ENCODE measurements around the gene OPRD1. TPM values are rescaled to one million over a fixed set of nuclear protein-coding genes. Genes with fewer than 3 reads are reported as not detected.

The OPRD1 gene
- total RNA-seq, 1 experiment from 2014 or later: not detected

GRCh38 chr1:28864695-28865094 lies 52.7 kb downstream of the OPRD1 start:
- TF ChIP-seq CTCF (conservative IDR thresholded peaks at IDR 0.05) (no peak), EZH2 (IDR thresholded peaks at IDR 0.05; ENCODE audit: low read depth) (no peak)
- H3K4me2 ChIP-seq: no peak overlapping the region
- intact Hi-C loops (cut with micrococcal nuclease; ENCODE audit: unreplicated experiment): no loop called here
- H3K27me3 ChIP-seq (ENCODE audit: insufficient read depth, low read depth): peaks cover 29% of the 10 kb centered on the region; the same call in 1 of the 2 replicates
- H3K4me3 ChIP-seq: no peak overlapping the region
- no peaks in the 10 kb centered on the region for H3K79me2 ChIP-seq (ENCODE audit: low read depth)
- H2AFZ ChIP-seq: no peak overlapping the region
- no peaks in the 10 kb centered on the region for H3K9me2 ChIP-seq (ENCODE audit: insufficient read depth)
- DNase-seq: no peak
- BruUV-seq (replicated peaks): no TSS peak
- no peaks in the 10 kb centered on the region for H3F3A ChIP-seq (ENCODE audit: insufficient read depth, low read depth)
- ChIA-PET POLR2A (ENCODE audit: unreplicated experiment) (no interaction called here), CTCF (no interaction called here)
- no peaks in the 10 kb centered on the region for H3K9me3 ChIP-seq (ENCODE audit: insufficient read depth, low read depth)
- no peaks in the 10 kb centered on the region for H4K20me1 ChIP-seq (ENCODE audit: insufficient read depth)
- H3K4me1 ChIP-seq (replicated peaks; ENCODE audit: insufficient read depth): no peaks in the 10 kb centered on the region
- no peaks in the 10 kb centered on the region for H3K36me3 ChIP-seq (ENCODE audit: low read depth)
- H3K27ac ChIP-seq: no peak overlapping the region

- no peak overlapping the region for H3K4me3 ChIP-seq
- intact Hi-C loops (cut with micrococcal nuclease; ENCODE audit: unreplicated experiment): no loop called here
- no peak for DNase-seq
- no peak overlapping the region for H3K27ac ChIP-seq
- TF ChIP-seq CTCF (conservative IDR thresholded peaks at IDR 0.05) (no peak), EZH2 (IDR thresholded peaks at IDR 0.05; ENCODE audit: low read depth) (no peak)
- no peaks in the 10 kb centered on the region for H3K9me3 ChIP-seq (ENCODE audit: insufficient read depth, low read depth)
- H3K36me3 ChIP-seq (ENCODE audit: low read depth): no peaks in the 10 kb centered on the region
- H3F3A ChIP-seq (ENCODE audit: insufficient read depth, low read depth): no peaks in the 10 kb centered on the region
- H3K4me1 ChIP-seq (replicated peaks; ENCODE audit: insufficient read depth): no peaks in the 10 kb centered on the region
- no peaks in the 10 kb centered on the region for H3K9me2 ChIP-seq (ENCODE audit: insufficient read depth)
- no peak overlapping the region for H2AFZ ChIP-seq
- no peak overlapping the region for H3K4me2 ChIP-seq
- H3K79me2 ChIP-seq (ENCODE audit: low read depth): no peaks in the 10 kb centered on the region
- ChIA-PET POLR2A (ENCODE audit: unreplicated experiment) (interaction anchor here (0.7 kb wide), 1 partner anchor 551 kb away, joined by 4 read pairs; no protein-coding TSS in a partner anchor), CTCF (interaction anchor here (0.6 to 0.7 kb wide), 2 partner anchors 76 to 230 kb away, joined by 5 to 6 read pairs; no protein-coding TSS in a partner anchor)
- BruUV-seq (replicated peaks): no TSS peak
- peaks cover 29% of the 10 kb centered on the region; the same call in 1 of the 2 replicates for H3K27me3 ChIP-seq (ENCODE audit: insufficient read depth, low read depth)
- no peaks in the 10 kb centered on the region for H4K20me1 ChIP-seq (ENCODE audit: insufficient read depth)
Measured at GRCh38 chr1:28865997-28866650, 54.2 kb downstream of the OPRD1 start.

- CTCF ChIA-PET: interaction anchor here (0.5 kb wide), 1 partner anchor 224 kb away, joined by 3 read pairs; no protein-coding TSS in a partner anchor
- DNase-seq: no peak
- H3K27ac ChIP-seq: no peak overlapping the region
- no peaks in the 10 kb centered on the region for H3F3A ChIP-seq (ENCODE audit: insufficient read depth, low read depth)
- H3K9me2 ChIP-seq (ENCODE audit: insufficient read depth): no peaks in the 10 kb centered on the region
- POLR2A ChIA-PET (ENCODE audit: unreplicated experiment): no interaction called here
- no TSS peak for BruUV-seq (replicated peaks)
- H2AFZ ChIP-seq: no peak overlapping the region
- TF ChIP-seq EZH2 (IDR thresholded peaks at IDR 0.05; ENCODE audit: low read depth): no peak
- no peak for TF ChIP-seq CTCF (conservative IDR thresholded peaks at IDR 0.05)
- no peaks in the 10 kb centered on the region for H3K36me3 ChIP-seq (ENCODE audit: low read depth)
- H3K4me1 ChIP-seq (replicated peaks; ENCODE audit: insufficient read depth): no peaks in the 10 kb centered on the region
- intact Hi-C loops (cut with micrococcal nuclease; ENCODE audit: unreplicated experiment): no loop called here
- H3K4me2 ChIP-seq: no peak overlapping the region
- H3K4me3 ChIP-seq: no peak overlapping the region
- H4K20me1 ChIP-seq (ENCODE audit: insufficient read depth): no peaks in the 10 kb centered on the region
- H3K27me3 ChIP-seq (ENCODE audit: insufficient read depth, low read depth): peaks cover 29% of the 10 kb centered on the region; the same call in 1 of the 2 replicates
- no peaks in the 10 kb centered on the region for H3K79me2 ChIP-seq (ENCODE audit: low read depth)
- H3K9me3 ChIP-seq (ENCODE audit: insufficient read depth, low read depth): no peaks in the 10 kb centered on the region
Measured at GRCh38 chr1:28867850-28868249, 55.9 kb downstream of the OPRD1 start.
